ENCODE data around the gene DLGAP1.

GRCh38 chr18:3902676-3903075, 552.4 kb downstream of the DLGAP1 start:
- no peak for TF ChIP-seq YY1 (IDR thresholded peaks at IDR 0.05; ENCODE audit: insufficient read depth, insufficient read length)
- no peak for TF ChIP-seq ZNF274 (IDR thresholded peaks at IDR 0.05; ENCODE audit: low read depth, low read length)
- no peak for TF ChIP-seq SUZ12 (IDR thresholded peaks at IDR 0.05; ENCODE audit: extremely low read depth, insufficient read depth, insufficient read length)
